HEK293 (cell line): ENCODE measurements around the gene TNKS1BP1.

Experiments used
- CTCF ChIA-PET: fragments of 350-600 bp; formaldehyde crosslinking; extraction: SDS; loops from one replicate; lab custom pipeline; 2021; ENCODE audit warnings: antibody characterized with exemption; lab: Yijun Ruan, JAX
- POLR2A ChIA-PET: fragments of 300-600 bp; formaldehyde crosslinking; extraction: SDS; loops from one replicate; lab custom pipeline; 2020; ENCODE audit warnings: antibody characterized with exemption, inconsistent platforms; lab: Yijun Ruan, JAX
- H3K27ac ChIP-seq: fragments of 200-500 bp; sonication (Bioruptor generic); 2 replicates; pipeline ENCODE4 v1.5.1; 2014; ENCODE audit warnings: low read depth, low read length, control low read depth, inconsistent platforms; ENCODE audit errors: extremely low read depth
- H3K36me3 ChIP-seq, 2 experiments: fragments of 200-500 bp in 1 of 2; sonication (Bioruptor generic) in 1 of 2; 1 replicate in 1 of 2; 2 replicates in 1 of 2; pipeline ENCODE4 v1.5.1; 2014 to 2017; ENCODE audit warnings: inconsistent platforms in 2 of 2, low read length in 2 of 2; ENCODE audit not compliant: control insufficient read depth in 2 of 2, insufficient read depth in 1 of 2
- H3K4me1 ChIP-seq: fragments of 200-500 bp; sonication (Bioruptor generic); 2 replicates; pipeline ENCODE4 v1.5.1; 2014; ENCODE audit warnings: mild to moderate bottlenecking, low read length, inconsistent platforms; ENCODE audit not compliant: control insufficient read depth, insufficient read depth
- H3K4me3 ChIP-seq: 2 replicates; pipeline ENCODE4 v1.5.1; 2011; ENCODE audit warnings: low read depth, mild to moderate bottlenecking, control low read depth, low read length, moderate library complexity
- H3K9me3 ChIP-seq: fragments of 200-500 bp; sonication (Bioruptor generic); 2 replicates; pipeline ENCODE4 v1.5.1; 2014; ENCODE audit warnings: low read depth, low read length, inconsistent platforms; ENCODE audit not compliant: control insufficient read depth, insufficient read depth
- FEZF1 ChIP-seq: fragments of 450-650 bp; formaldehyde crosslinking; IDR thresholded peaks from 2 replicates; pipeline ENCODE4 v1.5.1; 2016; ENCODE audit warnings: missing biosample characterization, missing genetic modification characterization
- KLF10 ChIP-seq: fragments of 450-650 bp; IDR thresholded peaks from 2 replicates; pipeline ENCODE4 v1.5.1; 2018; ENCODE audit warnings: missing biosample characterization, mild to moderate bottlenecking, missing genetic modification characterization
- ZNF112 ChIP-seq: fragments of 450-650 bp; formaldehyde crosslinking; IDR thresholded peaks from 2 replicates; pipeline ENCODE4 v1.5.0; 2017; ENCODE audit warnings: missing biosample characterization, missing genetic modification characterization
- ZNF138 ChIP-seq: fragments of 450-650 bp; formaldehyde crosslinking; IDR thresholded peaks from 2 replicates; pipeline ENCODE4 v1.5.1; 2016; ENCODE audit warnings: missing biosample characterization, missing genetic modification characterization, borderline replicate concordance
- ZNF239 ChIP-seq: fragments of 450-650 bp; formaldehyde crosslinking; IDR thresholded peaks from 2 replicates; pipeline ENCODE4 v1.5.1; 2016; ENCODE audit warnings: missing biosample characterization, missing genetic modification characterization
- ZNF324 ChIP-seq: fragments of 450-650 bp; formaldehyde crosslinking; IDR thresholded peaks from 2 replicates; pipeline ENCODE4 v1.5.1; 2016; ENCODE audit warnings: missing biosample characterization, missing genetic modification characterization
- ZNF501 ChIP-seq: fragments of 450-650 bp; formaldehyde crosslinking; IDR thresholded peaks from 2 replicates; pipeline ENCODE4 v1.5.1; 2016; ENCODE audit warnings: missing biosample characterization, missing genetic modification characterization
- ZNF660 ChIP-seq: fragments of 450-650 bp; IDR thresholded peaks from 2 replicates; pipeline ENCODE4 v1.5.1; 2018; ENCODE audit warnings: missing biosample characterization, mild to moderate bottlenecking, missing genetic modification characterization
- ZNF747 ChIP-seq: fragments of 450-650 bp; formaldehyde crosslinking; IDR thresholded peaks from 2 replicates; pipeline ENCODE4 v1.5.1; 2016; ENCODE audit warnings: missing biosample characterization, missing genetic modification characterization
- TF ChIP-seq, protein P1 (sequence below): fragments of 450-650 bp; formaldehyde crosslinking; IDR thresholded peaks from 2 replicates; pipeline ENCODE4 v1.5.1; 2016; ENCODE audit warnings: missing biosample characterization, missing genetic modification characterization, borderline replicate concordance
- TF ChIP-seq, protein P2 (sequence below): fragments of 450-650 bp; formaldehyde crosslinking; conservative IDR thresholded peaks from 2 replicates; pipeline ENCODE4 v1.5.1; 2016; ENCODE audit warnings: low read depth, missing biosample characterization, missing genetic modification characterization
- TF ChIP-seq, protein P3 (sequence below): fragments of 450-650 bp; formaldehyde crosslinking; IDR thresholded peaks from 2 replicates; pipeline ENCODE4 v1.5.1; 2017; ENCODE audit warnings: missing biosample characterization, missing genetic modification characterization
- TF ChIP-seq, protein P4 (sequence below): fragments of 450-650 bp; formaldehyde crosslinking; IDR thresholded peaks from 2 replicates; pipeline ENCODE4 v1.5.1; 2016; ENCODE audit warnings: missing biosample characterization, missing genetic modification characterization
- TF ChIP-seq, protein P5 (sequence below): fragments of 450-650 bp; formaldehyde crosslinking; IDR thresholded peaks from 2 replicates; pipeline ENCODE4 v1.5.1; 2016; ENCODE audit warnings: missing biosample characterization, missing genetic modification characterization
- TF ChIP-seq, protein P6 (sequence below): fragments of 450-650 bp; formaldehyde crosslinking; IDR thresholded peaks from 2 replicates; pipeline ENCODE4 v1.5.1; 2017; ENCODE audit warnings: missing biosample characterization, missing genetic modification characterization

TNKS1BP1 gene

DNA sequence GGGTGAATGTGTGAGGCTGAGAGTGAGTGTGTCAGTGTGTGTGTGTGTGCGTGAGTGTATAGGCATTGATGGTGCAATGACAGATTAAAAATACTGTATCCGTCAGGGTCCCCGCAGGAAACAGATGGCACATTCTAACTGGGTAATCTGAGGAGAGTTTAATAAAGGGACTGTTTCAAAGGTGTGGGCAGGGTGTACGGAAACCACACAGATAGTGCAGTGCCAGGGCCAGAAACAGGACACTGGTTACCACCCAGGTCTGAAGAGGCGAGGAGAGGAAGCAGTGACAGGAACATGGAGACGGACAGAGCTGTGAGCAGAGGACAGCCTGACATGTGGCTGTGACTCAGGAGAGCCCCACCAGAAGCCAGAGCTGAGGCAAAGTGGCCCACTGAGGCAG lies 29.9 kb upstream of the TNKS1BP1 start (continued):
- TF ChIP-seq, protein P1, sequence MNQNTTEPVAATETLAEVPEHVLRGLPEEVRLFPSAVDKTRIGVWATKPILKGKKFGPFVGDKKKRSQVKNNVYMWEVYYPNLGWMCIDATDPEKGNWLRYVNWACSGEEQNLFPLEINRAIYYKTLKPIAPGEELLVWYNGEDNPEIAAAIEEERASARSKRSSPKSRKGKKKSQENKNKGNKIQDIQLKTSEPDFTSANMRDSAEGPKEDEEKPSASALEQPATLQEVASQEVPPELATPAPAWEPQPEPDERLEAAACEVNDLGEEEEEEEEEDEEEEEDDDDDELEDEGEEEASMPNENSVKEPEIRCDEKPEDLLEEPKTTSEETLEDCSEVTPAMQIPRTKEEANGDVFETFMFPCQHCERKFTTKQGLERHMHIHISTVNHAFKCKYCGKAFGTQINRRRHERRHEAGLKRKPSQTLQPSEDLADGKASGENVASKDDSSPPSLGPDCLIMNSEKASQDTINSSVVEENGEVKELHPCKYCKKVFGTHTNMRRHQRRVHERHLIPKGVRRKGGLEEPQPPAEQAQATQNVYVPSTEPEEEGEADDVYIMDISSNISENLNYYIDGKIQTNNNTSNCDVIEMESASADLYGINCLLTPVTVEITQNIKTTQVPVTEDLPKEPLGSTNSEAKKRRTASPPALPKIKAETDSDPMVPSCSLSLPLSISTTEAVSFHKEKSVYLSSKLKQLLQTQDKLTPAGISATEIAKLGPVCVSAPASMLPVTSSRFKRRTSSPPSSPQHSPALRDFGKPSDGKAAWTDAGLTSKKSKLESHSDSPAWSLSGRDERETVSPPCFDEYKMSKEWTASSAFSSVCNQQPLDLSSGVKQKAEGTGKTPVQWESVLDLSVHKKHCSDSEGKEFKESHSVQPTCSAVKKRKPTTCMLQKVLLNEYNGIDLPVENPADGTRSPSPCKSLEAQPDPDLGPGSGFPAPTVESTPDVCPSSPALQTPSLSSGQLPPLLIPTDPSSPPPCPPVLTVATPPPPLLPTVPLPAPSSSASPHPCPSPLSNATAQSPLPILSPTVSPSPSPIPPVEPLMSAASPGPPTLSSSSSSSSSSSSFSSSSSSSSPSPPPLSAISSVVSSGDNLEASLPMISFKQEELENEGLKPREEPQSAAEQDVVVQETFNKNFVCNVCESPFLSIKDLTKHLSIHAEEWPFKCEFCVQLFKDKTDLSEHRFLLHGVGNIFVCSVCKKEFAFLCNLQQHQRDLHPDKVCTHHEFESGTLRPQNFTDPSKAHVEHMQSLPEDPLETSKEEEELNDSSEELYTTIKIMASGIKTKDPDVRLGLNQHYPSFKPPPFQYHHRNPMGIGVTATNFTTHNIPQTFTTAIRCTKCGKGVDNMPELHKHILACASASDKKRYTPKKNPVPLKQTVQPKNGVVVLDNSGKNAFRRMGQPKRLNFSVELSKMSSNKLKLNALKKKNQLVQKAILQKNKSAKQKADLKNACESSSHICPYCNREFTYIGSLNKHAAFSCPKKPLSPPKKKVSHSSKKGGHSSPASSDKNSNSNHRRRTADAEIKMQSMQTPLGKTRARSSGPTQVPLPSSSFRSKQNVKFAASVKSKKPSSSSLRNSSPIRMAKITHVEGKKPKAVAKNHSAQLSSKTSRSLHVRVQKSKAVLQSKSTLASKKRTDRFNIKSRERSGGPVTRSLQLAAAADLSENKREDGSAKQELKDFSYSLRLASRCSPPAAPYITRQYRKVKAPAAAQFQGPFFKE (tag by site-specific recombination): no peak
- TF ChIP-seq ZNF138 (tag by site-specific recombination): no peak
- TF ChIP-seq, protein P2, sequence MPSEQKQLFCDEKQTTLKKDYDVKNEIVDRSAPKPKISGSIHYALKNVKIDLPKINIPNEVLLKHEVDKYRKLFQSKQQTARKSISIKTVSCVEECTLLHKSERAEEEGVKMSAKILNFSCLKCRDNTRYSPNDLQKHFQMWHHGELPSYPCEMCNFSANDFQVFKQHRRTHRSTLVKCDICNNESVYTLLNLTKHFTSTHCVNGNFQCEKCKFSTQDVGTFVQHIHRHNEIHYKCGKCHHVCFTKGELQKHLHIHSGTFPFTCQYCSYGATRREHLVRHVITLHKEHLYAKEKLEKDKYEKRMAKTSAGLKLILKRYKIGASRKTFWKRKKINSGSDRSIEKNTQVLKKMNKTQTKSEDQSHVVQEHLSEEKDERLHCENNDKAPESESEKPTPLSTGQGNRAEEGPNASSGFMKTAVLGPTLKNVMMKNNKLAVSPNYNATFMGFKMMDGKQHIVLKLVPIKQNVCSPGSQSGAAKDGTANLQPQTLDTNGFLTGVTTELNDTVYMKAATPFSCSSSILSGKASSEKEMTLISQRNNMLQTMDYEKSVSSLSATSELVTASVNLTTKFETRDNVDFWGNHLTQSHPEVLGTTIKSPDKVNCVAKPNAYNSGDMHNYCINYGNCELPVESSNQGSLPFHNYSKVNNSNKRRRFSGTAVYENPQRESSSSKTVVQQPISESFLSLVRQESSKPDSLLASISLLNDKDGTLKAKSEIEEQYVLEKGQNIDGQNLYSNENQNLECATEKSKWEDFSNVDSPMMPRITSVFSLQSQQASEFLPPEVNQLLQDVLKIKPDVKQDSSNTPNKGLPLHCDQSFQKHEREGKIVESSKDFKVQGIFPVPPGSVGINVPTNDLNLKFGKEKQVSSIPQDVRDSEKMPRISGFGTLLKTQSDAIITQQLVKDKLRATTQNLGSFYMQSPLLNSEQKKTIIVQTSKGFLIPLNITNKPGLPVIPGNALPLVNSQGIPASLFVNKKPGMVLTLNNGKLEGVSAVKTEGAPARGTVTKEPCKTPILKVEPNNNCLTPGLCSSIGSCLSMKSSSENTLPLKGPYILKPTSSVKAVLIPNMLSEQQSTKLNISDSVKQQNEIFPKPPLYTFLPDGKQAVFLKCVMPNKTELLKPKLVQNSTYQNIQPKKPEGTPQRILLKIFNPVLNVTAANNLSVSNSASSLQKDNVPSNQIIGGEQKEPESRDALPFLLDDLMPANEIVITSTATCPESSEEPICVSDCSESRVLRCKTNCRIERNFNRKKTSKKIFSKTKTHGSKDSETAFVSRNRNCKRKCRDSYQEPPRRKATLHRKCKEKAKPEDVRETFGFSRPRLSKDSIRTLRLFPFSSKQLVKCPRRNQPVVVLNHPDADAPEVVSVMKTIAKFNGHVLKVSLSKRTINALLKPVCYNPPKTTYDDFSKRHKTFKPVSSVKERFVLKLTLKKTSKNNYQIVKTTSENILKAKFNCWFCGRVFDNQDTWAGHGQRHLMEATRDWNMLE (tag by site-specific recombination): no peak
- TF ChIP-seq, protein P3, sequence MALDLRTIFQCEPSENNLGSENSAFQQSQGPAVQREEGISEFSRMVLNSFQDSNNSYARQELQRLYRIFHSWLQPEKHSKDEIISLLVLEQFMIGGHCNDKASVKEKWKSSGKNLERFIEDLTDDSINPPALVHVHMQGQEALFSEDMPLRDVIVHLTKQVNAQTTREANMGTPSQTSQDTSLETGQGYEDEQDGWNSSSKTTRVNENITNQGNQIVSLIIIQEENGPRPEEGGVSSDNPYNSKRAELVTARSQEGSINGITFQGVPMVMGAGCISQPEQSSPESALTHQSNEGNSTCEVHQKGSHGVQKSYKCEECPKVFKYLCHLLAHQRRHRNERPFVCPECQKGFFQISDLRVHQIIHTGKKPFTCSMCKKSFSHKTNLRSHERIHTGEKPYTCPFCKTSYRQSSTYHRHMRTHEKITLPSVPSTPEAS (tag by site-specific recombination): no peak

DNA sequence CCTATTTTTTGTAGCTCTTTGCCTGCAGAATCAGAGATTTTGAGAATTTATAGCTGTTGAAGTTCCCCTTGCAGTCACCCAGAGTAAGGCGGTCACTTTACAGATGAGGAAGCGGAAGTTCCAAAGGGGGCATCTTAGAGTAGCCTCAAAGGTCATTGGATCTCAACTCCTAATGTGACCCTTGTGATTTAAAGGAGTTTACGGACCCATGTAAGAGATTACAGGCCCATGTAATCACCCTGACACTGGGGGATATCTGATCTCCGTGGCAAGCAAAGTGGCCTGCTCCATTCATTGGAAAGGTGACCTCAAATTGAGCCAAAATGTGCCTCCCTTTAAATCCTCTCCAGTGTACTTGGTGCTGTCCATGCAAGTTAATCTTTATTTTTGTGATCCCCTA lies 29.1 kb upstream of the TNKS1BP1 start:
- no peak overlapping the region for H3K27ac ChIP-seq
- no peaks in the 10 kb centered on the region for H3K4me1 ChIP-seq
- no peaks in the 10 kb centered on the region for H3K9me3 ChIP-seq
- H3K4me3 ChIP-seq: no peak overlapping the region
- H3K36me3 ChIP-seq: no peaks in the 10 kb centered on the region
- ChIA-PET POLR2A (no interaction called here), CTCF (interaction anchor here (1.1 to 3.1 kb wide), 3 partner anchors 8 to 291 kb away, joined by 3 to 13 read pairs (median 7); no protein-coding TSS in a partner anchor)
- TF ChIP-seq ZNF747 (no peak), FEZF1 (tag by site-specific recombination) (no peak), ZNF112 (tag by site-specific recombination) (no peak), ZNF324 (tag by site-specific recombination) (no peak), ZNF239 (tag by site-specific recombination) (no peak), KLF10 (tag by site-specific recombination) (no peak), ZNF660 (no peak), ZNF501 (no peak)
- TF ChIP-seq, protein P4, sequence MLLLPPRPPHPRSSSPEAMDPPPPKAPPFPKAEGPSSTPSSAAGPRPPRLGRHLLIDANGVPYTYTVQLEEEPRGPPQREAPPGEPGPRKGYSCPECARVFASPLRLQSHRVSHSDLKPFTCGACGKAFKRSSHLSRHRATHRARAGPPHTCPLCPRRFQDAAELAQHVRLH: no peak
- TF ChIP-seq, protein P5, sequence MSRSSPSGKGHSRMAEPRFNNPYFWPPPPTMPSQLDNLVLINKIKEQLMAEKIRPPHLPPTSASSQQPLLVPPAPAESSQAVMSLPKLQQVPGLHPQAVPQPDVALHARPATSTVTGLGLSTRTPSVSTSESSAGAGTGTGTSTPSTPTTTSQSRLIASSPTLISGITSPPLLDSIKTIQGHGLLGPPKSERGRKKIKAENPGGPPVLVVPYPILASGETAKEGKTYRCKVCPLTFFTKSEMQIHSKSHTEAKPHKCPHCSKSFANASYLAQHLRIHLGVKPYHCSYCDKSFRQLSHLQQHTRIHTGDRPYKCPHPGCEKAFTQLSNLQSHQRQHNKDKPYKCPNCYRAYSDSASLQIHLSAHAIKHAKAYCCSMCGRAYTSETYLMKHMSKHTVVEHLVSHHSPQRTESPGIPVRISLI (tag by site-specific recombination): no peak
- TF ChIP-seq, protein P6, sequence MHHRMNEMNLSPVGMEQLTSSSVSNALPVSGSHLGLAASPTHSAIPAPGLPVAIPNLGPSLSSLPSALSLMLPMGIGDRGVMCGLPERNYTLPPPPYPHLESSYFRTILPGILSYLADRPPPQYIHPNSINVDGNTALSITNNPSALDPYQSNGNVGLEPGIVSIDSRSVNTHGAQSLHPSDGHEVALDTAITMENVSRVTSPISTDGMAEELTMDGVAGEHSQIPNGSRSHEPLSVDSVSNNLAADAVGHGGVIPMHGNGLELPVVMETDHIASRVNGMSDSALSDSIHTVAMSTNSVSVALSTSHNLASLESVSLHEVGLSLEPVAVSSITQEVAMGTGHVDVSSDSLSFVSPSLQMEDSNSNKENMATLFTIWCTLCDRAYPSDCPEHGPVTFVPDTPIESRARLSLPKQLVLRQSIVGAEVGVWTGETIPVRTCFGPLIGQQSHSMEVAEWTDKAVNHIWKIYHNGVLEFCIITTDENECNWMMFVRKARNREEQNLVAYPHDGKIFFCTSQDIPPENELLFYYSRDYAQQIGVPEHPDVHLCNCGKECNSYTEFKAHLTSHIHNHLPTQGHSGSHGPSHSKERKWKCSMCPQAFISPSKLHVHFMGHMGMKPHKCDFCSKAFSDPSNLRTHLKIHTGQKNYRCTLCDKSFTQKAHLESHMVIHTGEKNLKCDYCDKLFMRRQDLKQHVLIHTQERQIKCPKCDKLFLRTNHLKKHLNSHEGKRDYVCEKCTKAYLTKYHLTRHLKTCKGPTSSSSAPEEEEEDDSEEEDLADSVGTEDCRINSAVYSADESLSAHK (tag by site-specific recombination): no peak
